Cardiac septum (tissue), 1 donor: ENCODE measurements around the gene MRPS7. TPM values are rescaled to one million over a fixed set of nuclear protein-coding genes. Genes with fewer than 3 reads are reported as not detected.

Source experiments
- DNase-seq: peaks from one replicate; pipeline ENCODE4 v3.0.0-alpha.2; 2020; ENCODE audit warnings: low spot score
- intact Hi-C: fragments of 100-400 bp; cut with DNase I; formaldehyde crosslinking; loops from one replicate; pipeline ENCODE4 v1.14.0; 2022
- total RNA-seq: library from RNA; stranded (reverse); fragmentation: NEBNext Ultra II Directional; extraction: Animal tissue kit (Norgen Biotek cat#: 25700); gene quantifications from one replicate; pipeline ENCODE4 v1.2.1, GENCODE V29; 2021
- donor health status: DM: no; HTN: no; CAD: no.

MRPS7 gene
- total RNA-seq, 1 donor from 2014 or later, result 102 TPM

DNA sequence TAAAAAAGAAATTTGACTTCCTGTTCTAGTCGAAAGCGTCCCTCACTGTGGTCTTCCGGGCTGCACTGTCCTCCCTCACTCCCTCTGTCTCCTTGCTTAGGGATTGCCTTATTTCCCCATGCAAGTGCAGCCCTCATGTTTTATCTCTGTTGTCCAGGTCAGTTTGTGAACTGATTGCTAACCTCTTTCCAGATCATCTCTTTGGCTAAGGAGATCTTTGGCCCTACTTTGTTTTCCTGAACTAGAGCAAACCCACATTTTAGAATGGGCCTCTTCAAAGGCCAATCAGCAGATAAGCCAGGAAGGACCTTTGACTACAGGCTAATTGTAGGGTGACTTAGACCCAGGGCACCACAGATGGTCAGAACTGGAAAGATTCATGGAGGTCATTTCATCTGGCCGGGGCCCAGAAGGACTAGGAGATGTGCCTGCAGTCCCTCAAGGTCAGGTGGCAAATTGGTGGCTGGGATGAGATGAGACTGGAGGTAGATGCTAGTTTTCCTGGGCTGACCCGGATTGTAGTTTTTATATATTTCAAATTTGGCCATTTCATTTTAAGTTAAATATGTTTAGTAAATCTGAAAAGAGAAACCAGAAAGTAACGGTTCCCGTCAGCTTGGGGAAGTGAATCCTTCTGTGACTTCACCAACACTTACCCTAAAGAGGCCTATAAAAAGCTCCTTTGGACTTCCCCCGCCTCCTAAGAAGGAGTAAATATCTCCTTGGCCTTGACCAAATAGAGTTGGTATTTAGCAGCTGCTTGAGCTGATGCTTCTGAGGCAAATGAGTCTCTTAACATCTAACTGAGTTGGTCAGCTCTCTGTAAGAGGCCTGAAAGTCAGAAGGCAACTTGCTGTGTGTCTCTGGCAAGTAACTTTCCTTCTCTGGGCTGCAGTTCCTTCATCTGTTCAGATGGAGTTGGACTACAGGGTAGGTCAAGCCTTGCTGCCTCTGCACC is 33.8 kb downstream of the MRPS7 start:
- intact Hi-C loops, result loop anchor here (2.0 kb wide), 1 partner anchor 25 kb away; no protein-coding TSS in a partner anchor
- DNase-seq, result no peak

DNA sequence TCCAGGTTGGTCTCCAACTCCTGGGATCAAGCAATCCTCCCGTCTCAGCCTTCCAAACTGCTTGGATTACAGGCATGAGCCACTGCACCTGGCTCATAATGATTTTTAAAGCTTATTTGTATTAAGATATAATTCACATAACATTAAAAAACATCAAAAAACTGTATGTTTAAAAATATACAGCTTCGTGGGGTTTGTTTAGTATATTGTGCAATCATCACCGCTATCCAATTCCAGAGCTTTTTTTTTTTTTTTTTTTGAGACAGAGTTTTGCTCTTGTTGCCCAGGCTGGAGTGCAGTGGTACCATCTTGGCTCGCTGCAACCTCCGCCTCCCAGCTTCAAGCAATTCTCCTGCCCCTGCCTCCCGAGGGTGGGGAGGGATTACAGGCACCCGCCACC is 38.6 kb downstream of the MRPS7 start:
- intact Hi-C loops, result no loop called here
- no peak for DNase-seq

DNA sequence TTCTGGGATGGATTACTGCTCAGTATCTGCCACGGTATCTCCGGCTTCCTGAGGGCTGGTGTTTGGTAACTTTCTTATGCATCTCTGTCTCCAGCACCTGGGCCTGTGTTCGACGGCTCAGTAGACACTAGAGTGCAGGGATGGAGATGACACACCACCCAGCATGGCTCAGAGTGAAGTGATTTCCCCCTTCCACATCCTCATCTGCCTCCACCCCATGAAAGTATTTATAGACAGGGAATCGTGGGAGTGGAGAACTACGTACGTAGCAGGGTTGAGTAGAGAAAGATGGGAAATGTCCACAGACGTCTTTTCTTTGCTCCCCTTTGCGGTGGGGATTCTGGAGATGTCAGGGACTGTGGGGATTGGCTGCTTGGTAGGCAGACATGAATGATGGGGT is 39.4 kb downstream of the MRPS7 start:
- intact Hi-C loops, result no loop called here
- no peak for DNase-seq

DNA sequence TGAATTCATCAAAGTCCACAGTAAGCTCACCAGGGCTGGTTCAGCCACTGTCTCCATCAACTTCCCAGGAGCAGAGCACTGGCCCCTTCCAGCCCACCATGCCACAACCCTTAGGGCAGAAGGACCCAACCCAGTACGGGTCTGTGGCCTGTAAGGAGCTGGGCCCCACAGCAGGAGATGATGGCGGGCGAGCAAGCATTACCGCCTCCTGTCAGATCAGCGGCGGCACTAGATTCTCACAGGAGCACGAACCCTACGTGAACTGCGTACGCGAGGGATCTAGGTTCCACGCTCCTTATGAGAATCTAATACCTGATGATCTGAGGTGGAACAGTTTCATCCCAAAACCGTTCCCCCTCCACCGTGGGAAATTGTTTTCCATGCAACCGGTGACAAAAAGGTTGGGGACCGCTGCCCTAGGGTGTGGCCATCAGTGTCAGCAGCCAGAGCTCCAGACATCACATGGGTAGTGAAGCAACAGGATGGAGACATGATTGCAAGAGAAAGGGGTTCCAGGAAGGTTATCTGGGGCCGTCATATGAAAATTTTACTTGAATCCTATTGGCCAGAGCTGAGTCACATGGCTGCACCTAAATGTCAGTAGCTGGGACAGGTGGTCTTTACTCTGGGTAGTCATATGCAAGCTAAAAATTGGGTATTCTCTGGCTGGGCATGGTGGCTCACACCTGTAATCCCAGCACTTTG is 40.0 kb downstream of the MRPS7 start:
- intact Hi-C loops, result no loop called here
- no peak for DNase-seq

DNA sequence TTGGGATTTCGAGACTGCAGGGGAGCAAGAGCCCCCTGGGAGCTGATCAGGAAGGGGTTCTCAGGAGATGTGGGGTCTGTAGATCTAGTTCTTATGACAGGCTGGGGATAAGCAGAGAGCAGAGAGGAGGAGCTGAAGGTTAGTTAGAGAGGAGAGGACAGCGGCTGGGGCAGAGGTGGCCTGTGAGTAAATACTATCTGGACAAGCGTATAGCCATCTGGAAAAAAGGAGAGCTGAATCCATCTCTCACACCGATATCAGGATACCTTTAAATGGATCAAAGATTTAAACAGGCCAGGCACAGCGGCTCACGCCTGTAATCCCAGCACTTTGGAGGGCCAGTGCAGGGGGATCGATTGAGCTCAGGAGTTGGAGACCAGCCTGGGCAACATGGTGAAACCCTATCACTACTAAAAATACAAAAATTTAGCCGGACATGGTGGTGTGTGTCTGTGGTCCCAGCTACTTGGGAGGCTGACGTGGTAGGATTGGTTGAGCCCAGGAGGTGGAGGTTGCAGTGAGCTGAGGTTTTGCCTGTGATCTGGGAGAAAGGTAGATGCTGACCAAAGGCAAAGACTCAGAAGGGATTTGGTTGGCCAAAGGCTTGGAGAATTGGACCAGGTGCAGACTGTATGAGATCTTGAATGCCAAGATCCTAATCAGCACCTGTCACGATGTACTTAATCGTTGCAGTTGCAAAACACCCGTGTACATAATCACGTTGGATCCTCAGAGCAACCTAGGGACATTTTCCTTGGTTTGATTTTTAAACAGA is 46.5 kb downstream of the MRPS7 start:
- intact Hi-C loops, result no loop called here
- no peak for DNase-seq

DNA sequence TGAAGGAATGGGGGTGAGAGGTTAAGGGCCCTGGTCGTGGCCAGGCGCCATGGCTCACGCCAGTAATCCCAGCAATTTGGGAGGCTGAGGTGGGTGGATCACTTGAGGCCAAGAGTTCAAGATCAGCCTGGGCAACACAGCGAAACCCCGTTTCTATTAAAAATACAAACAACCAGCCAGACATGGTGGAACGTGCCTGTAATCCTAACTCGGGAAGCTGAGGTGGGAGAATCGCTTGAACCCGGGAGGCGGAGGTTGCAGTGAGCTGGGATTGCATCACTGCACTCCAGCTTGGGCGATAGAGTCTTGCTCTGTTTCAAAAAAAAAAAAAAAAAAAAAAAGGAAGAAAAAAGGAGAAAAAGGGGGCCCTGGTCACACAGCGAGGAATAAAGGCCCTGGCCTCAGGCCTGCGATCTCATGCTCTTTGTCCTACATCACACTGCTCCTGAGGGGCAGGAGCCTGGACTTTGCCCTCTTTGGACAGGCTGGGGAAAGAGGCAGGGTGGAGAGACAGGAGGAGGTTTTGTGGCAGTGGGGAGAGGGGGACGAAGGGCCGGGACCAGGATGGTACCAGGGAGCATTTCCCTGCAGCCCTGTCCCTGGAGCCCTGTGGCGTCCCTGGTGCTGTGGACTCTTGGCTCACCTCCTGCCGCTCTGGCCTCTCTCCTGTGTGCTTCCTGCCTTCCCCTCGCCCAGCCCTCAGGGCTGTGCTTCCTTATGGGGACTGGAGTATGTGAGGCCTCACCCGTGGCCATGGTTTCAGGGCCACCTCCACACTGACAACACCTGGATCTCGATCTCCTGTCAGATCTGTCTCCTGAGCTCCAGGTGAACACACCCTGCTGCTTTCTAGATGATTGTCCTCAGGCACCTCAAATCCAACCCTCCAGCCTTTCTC is 47.3 kb downstream of the MRPS7 start:
- intact Hi-C loops, result no loop called here
- no peak for DNase-seq

DNA sequence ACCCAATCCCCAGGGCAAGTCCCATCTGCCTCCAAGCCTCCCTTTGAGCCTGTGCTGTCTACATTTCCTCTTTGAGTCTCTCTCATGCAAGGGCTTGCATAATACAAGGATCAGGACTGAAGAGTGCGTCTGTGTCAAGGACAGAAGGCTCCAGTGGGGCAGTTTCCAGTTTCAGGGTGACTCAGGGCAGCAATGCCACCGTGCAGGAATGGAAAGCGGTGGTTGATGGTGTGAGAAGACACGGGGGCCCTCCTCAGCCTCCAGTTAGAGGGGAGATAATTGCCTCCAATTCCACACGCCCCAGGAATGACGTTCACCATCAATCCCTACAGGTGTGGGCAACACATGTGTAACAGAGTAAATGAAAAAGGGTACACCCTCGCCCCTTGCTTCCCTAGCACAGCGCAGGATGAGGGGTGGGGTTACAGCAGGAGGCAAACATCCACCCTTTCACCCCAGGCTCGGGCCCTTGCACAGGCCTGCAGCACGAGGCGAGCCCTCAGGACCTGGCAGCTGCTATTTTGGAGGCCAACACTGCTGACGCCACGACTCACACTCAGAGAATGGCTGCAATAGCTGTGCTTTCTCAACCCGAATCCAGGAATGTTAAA is 52.4 kb downstream of the MRPS7 start:
- intact Hi-C loops, result no loop called here
- no peak for DNase-seq

DNA sequence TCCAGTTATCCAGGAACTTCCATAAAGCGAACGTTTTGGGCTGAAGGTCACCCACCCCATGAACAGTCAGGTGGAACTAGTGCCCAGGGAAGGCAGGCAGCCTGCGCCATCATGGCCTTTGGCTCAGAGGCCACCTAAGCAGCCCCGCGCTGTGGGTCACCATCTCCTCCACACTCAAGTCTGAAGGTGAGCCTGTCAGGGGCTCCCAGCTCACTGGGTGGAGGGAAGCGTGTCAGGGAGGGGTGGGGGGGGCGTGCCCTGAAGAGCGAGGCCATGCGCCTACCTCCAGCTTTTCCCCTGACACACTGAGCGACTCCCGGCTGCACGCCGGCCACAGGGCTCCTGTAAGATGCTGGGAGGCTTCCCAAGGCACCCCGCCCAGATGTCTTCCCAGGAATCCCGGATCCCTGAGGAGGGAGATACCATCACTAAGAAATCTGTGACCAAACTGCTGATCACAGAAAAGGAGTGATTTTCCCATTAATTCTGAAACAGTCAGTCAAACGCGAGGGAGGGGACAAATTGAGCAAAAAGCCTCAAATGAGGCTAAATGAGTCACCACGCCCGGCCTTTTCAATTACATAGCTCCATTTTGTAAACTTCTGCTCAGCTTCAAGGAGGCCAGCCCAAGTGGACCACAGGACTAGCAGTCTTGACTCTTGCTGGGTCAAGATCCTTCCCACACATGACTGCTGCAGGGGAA is 54.0 kb downstream of the MRPS7 start:
- intact Hi-C loops, result no loop called here

More for the DNA sequence above, 54.0 kb downstream of the MRPS7 start:
- no peak for DNase-seq

Other genes with a start within 250 kb of the MRPS7 start
- 39.3 TPM for gene MRPL58, start 249.2 kb upstream of the MRPS7 start, total RNA-seq
- 616 TPM for gene ATP5PD, start 214.9 kb upstream of the MRPS7 start, total RNA-seq
- gene KCTD2, start 214.7 kb upstream of the MRPS7 start, total RNA-seq, result 43.2 TPM
- gene SLC16A5, start 173.9 kb upstream of the MRPS7 start, total RNA-seq, result 22.7 TPM
- 8.0 TPM for gene ARMC7, start 151.9 kb upstream of the MRPS7 start, total RNA-seq
- 27.7 TPM for gene NT5C, start 130.1 kb upstream of the MRPS7 start, total RNA-seq
- gene JPT1, start 107.4 kb upstream of the MRPS7 start, total RNA-seq, result 15.2 TPM
- 214 TPM for gene SUMO2, start 78.9 kb upstream of the MRPS7 start, total RNA-seq
- gene NUP85, start 56.2 kb upstream of the MRPS7 start, total RNA-seq, result 26.3 TPM
- 24.2 TPM for gene GGA3, start 273 bp upstream of the MRPS7 start, total RNA-seq
- gene MIF4GD, start 9.4 kb downstream of the MRPS7 start, total RNA-seq, result 18.1 TPM
- 8.5 TPM for gene SLC25A19, start 27.6 kb downstream of the MRPS7 start, total RNA-seq
- gene GRB2, start 143.8 kb downstream of the MRPS7 start, total RNA-seq, result 57.1 TPM
- gene TMEM94, start 194.8 kb downstream of the MRPS7 start, total RNA-seq, result 56.6 TPM